HG02840 (cell line): Measurements from ENCODE around the gene C1QC.

Source experiments
- ATAC-seq: cut with Tn5 transposase; IDR thresholded peaks from one replicate; pipeline ENCODE4 v1.9.1; 2021; ENCODE audit warnings: mild to moderate bottlenecking, moderate library complexity, moderate number of reproducible peaks; ENCODE audit not compliant: unreplicated experiment, low FRiP score

The C1QC gene

GRCh38 chr1:22676916-22677583, 33.6 kb downstream of the C1QC start:
- ATAC-seq: no peak

- no peak for ATAC-seq
Measured at GRCh38 chr1:22677931-22678896, 34.8 kb downstream of the C1QC start.

GRCh38 chr1:22680726-22681125, 37.3 kb downstream of the C1QC start:
- ATAC-seq: no peak

- no peak for ATAC-seq
Measured at GRCh38 chr1:22681556-22682276, 38.3 kb downstream of the C1QC start.

GRCh38 chr1:22683547-22683946, 40.1 kb downstream of the C1QC start:
- no peak for ATAC-seq

- no peak for ATAC-seq
Measured at GRCh38 chr1:22685591-22686059, 42.2 kb downstream of the C1QC start.

GRCh38 chr1:22687191-22687590, 43.8 kb downstream of the C1QC start:
- no peak for ATAC-seq

GRCh38 chr1:22688466-22688865, 45.0 kb downstream of the C1QC start:
- no peak for ATAC-seq

- ATAC-seq: no peak
Measured at GRCh38 chr1:22689505-22689904, 46.1 kb downstream of the C1QC start.

GRCh38 chr1:22691031-22691753, 47.8 kb downstream of the C1QC start:
- no peak for ATAC-seq

- no peak for ATAC-seq
Measured at GRCh38 chr1:22694172-22694571, 50.7 kb downstream of the C1QC start.

GRCh38 chr1:22696610-22697009, 53.2 kb downstream of the C1QC start:
- no peak for ATAC-seq
